HS-5 (cell line): Measurements from ENCODE around the gene UPK3A.
"Not testable (repeated sequence)": the region's sequence is repeated elsewhere in the genome, so short reads cannot be mapped to it uniquely, and the experiment has no call there.

ENCODE experiments used
- DNase-seq: peaks from one replicate; pipeline ENCODE4 v3.0.0-alpha.2; 2012; ENCODE audit warnings: low read depth

Gene UPK3A

GRCh38 chr22:45257941-45258340, 26.8 kb upstream of the UPK3A start:
- not testable (repeated sequence) for DNase-seq

DNA sequence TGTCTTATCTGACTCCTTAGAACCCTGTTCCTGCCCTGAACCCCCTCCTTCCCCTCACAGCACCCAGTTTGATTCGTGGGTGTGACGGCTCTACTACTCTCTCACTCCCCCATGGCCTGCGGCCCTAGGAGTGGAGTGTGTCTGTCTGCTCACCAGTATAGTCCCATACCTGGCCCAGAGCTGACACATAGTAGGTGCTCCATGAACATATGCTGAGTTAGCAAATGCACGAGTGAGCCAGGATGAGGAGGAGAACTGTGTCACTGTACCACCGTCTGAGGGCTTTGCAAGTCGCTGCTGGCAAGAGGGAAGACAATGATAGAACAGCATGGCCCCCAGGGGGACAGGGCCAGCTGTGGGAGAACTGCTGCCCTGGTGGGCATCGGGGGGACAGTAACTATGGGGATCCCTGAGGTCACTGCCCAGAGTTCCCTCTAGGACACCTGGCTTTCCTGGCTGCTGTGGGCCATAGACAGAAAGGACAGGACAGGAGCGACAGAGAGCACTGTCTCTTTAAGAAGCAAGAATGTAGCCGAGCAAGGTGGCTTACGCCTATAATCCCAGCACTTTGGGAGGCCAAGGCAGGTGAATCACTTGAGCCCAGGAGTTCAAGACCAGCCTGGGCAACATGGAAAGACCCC, 24.9 kb upstream of the UPK3A start:
- no peak for DNase-seq

DNA sequence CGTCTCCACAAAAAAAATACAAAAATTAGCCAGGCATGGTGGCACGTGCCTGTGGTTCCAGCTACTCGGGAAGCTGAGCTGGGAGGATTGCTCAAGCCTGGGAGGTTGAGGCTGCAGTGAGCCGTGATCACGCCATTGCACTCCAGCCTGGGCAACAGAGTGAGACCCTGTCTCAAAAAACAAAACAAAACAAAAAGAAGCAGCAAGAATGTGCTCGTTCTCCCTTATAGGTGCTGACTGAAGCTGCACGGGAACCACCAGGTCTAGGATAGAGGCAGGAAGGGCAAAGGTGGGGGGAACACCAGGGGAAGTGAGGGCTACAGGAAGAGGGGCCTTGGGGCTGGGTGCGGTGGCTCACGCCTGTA, 24.4 kb upstream of the UPK3A start:
- not testable (repeated sequence) for DNase-seq

DNA sequence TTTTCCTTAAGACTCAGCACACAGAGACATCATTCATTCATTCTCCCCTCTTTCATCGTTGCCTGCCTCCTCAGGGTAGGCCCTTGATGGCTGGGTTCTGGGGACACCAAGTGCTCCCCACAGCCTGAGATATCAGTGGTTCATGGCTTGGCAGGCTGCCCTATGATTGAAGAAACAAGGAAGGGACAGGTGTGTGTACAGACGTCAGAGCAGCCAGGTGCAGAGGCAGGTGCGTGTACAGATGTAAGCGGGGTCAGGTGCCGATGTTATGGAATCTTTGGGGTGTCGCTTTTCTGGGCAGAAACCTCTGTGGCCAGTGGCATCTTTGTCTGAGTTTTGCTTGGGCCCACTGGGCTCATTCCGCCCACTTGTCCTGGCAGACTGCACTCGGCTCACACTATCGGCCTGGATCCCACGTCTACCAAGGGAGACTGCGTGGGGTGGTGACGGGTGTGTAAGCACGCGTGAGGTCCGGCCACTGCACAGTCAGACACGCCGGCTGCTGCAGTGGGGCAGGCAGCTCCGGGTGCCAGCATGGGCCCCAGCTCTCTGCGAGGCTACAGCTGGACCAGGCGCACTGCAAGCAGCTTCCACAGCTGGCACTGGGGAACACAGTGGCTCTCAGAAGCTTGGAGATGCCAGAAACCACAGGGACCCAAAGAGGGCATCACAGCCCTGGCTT, 23.2 kb upstream of the UPK3A start:
- DNase-seq: no peak

DNA sequence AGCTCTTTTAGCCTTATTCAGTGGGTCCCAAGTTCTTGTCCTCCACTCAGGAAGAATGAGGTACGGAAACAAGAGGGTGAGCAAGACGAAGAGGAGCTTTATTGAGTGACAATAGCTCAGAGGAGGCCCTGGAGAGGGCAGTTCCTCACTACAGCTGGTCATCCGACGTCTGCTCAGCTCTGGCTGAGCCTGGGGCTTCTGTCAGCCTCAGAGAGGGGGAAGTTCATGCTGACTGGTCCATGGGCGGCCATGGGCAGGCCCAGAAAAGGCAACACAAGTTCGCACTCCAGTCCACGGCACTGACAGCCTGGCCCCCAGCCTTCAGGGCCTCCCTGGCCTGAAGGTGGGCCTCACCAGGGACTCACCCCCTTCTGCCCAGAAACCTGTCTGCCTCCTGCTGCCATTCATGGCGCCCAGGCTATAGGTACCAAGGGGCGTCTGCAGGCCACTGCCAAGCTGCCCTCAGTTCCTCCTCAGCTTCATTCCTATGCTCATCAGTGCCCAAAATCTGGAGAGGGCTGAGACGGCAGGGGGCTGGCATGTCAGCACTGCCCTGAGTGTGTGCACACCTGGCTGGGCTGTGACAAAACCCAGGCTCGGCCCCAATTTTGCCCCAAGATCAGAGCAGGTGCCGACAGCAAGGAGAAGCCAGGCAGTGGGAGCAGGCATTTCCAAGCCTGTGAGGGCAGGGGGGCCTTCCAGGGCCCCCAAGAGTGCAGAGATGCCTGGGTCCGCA, 22.4 kb upstream of the UPK3A start:
- no peak for DNase-seq

DNA sequence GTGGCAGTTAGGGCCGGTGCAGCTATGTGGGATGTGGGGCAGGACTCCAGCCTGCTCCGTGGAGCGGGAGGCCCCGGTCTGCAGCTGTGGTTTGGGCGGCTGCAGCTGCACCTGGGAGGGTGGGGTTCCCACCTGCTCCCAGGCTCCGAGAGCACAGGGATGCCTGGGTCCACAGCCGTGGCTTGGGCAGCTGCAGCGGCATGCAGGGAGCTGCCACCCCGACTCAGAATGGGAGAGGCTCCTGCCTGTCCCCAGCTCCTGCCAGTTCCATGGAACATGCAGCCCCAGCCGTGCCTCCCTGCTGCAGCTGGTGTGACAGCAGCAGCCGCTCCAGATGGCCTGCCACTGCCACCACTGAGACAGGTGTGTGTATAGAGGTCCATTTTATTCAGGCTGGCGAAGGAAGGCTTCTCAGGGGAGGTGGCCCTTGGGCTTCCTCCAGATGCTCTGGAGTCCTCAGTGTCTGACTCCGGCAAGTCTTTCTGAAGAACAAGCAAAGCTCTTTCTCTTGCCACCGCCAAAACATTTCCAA, 21.8 kb upstream of the UPK3A start:
- no peak for DNase-seq

GRCh38 chr22:45263463-45264269, 21.1 kb upstream of the UPK3A start:
- DNase-seq: peak; percentile 26

GRCh38 chr22:45265535-45265934, 19.2 kb upstream of the UPK3A start:
- DNase-seq: no peak

- DNase-seq: no peak
Measured at GRCh38 chr22:45268167-45268957, 16.4 kb upstream of the UPK3A start.

- DNase-seq: no peak
Measured at GRCh38 chr22:45268958-45269844, 15.5 kb upstream of the UPK3A start.

DNA sequence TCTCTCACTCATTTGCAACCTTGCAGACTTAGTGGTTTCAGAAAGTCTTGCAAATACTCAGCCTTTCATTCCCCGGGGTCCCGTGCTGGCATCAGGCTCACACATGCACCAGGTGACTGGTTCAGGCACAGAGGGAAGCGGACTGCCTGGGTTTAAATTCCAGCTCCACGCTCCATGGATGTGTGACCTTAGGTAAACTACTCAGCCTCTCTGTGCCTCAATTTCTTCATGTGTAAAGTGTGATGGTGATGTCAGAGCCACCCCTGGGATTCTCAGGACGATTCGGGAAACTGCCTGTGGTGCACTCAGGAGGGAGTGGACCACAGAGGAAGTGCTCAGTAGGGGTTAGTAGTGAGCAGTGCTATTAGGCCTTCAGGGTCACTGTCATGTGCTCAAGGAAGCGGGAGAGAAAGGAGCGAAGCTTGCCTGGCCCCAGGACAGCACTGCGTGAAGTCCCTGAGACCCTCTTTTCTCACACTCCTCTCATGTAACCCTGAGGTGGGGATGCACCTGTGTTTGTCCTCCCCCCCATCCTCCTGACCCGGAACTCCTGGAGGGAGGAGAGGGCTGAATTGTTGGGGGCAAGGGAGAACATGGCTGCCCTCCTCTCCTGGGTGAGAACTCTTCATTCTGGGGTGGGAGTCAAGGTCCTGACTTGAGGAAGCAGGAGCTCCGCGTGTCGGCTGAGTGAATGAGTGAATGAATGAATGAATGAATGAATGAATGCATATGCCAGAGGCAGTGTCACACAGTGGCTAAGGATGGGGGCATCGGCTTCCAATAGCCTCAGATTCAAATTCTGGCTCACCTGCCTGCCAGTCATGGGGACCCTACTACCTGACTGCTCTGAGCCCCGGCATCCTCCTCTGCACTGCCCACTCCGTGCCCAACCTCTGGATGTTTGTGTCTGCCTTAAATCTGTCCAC, 14.4 kb upstream of the UPK3A start:
- DNase-seq: no peak

DNA sequence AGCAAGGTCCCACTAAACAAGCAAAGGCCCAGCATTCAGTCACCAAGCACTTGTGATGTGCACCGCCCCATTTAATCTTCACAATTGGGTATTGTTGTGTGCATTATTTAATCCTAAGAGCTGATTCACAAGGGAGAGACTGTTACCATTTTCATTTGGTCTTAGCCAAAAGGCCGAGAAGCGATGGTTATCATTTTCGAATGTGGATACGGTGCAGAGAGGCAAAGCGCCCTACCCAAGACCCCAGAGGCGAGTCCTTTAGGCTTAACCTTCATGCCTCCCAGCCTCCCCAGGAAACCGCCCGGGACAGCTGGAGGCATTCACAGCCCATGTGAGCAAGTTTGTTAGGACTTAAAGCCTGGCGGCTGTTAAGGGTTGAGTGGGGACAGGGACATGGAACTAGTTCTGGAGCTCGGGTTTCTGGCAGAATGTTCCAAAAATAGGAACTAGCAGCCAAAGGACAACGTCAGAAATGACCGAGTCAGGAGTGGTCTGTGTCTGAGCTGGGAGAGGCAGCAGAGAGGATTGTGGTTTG, 13.0 kb upstream of the UPK3A start:
- no peak for DNase-seq

- no peak for DNase-seq
Measured at GRCh38 chr22:45272498-45272897, 12.3 kb upstream of the UPK3A start.

DNA sequence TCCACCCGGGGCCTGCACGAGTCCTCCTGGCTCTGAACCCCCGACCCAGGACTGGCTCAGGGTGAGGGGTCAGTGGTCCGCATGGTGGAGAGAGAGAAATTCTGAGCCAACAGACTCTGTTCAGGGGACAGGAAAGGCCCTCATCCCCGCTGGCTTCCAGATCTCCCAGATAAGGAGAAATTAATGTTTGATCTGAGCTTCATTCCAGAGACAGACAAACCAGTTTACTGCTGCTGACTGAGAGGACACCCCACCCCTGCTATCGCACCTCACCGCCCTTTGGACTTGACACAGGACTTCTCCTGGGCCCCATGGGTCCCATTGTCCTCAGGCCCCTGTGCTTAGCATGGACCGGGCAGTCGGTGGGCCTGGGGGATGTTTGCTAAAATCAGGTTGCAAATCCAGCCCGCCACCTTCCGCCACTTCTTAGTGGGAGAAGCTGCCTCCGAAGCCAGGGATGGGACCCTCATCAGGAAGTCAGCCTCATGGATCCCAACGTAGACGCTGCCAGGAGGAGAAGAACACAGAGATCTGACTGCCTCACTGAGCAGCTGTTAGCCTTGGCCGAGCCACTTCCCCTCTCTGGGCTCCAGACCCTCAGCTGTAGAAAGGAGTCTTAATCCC, 11.2 kb upstream of the UPK3A start:
- no peak for DNase-seq

DNA sequence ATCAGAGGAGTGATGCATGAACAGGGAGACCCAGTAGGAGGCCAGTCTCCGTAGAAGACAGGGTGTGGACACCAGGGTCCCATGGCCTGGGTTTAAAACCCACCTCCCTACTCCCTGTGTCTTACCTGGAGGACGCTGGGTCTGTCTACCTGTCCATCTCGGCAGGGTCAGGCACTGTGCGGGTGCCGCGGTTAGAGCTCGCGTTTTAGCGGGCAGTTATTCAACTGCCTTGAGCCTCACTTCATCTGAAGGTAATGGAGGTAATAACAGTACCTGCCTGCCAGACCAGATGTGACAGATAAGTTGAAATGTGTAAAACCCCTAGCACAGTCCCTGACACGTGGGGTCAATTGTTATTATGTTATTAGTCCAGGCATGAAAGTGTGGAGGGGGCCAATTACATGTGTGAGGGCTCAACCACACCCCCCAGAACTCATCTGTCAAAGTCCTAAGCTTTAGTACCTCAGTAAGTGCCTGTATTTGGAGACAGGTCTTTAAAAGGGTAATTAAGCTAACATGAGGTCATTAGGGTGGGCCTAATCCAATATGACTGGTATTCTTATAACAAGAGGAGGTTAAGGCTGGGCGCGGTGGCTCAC, 8.1 kb upstream of the UPK3A start:
- no peak for DNase-seq

- DNase-seq: not testable (repeated sequence)
Measured at GRCh38 chr22:45277720-45278119, 7.0 kb upstream of the UPK3A start.

GRCh38 chr22:45278125-45278524, 6.6 kb upstream of the UPK3A start:
- no peak for DNase-seq

- no peak for DNase-seq
Measured at GRCh38 chr22:45280587-45280980, 4.2 kb upstream of the UPK3A start.
